Esophagus muscularis mucosa (tissue), 4 donors: Measurements from ENCODE around the gene TRIM14. TPM values are rescaled to one million over a fixed set of nuclear protein-coding genes. Genes with fewer than 3 reads are reported as not detected.

Experiments used
- DNase-seq: peaks from one replicate; pipeline ENCODE4 v3.0.0-alpha.2; 2017; ENCODE audit errors: extremely low spot score
- H3K27ac ChIP-seq, 4 donors: fragments of 200-600 bp; sonication (generic); replicated peaks in 1 of 4; 1 replicate in 3 of 4; 2 replicates in 1 of 4; pipeline ENCODE4 v1.5.1; 2016 to 2019; ENCODE audit warnings: mild to moderate bottlenecking in 1 of 4
- H3K27me3 ChIP-seq, 4 donors: fragments of 200-600 bp; sonication (generic); one replicate each; pipeline versions ENCODE4 v1.5.1 to v1.6.0; 2016 to 2019
- H3K36me3 ChIP-seq, 4 donors: fragments of 200-600 bp; sonication (generic); one replicate each; pipeline ENCODE4 v1.5.1; 2016 to 2019
- H3K4me1 ChIP-seq, 4 donors: fragments of 200-600 bp; sonication (generic); one replicate each; pipeline ENCODE4 v1.5.1; 2016 to 2019
- H3K4me3 ChIP-seq, 4 donors: fragments of 200-600 bp; sonication (generic); 1 replicate in 2 of 4; 2 replicates in 2 of 4; pipeline ENCODE4 v1.5.1; 2016 to 2019; ENCODE audit warnings: mild to moderate bottlenecking in 4 of 4, moderate library complexity in 1 of 4
- H3K9me3 ChIP-seq, 4 donors: fragments of 200-600 bp; sonication (generic); 1 replicate in 3 of 4; 2 replicates in 1 of 4; pipeline ENCODE4 v1.5.1; 2016 to 2019
- CTCF ChIP-seq, 3 experiments: fragments of 200-600 bp in 2 of 3; fragments of 450-650 bp in 1 of 3; sonication (generic) in 2 of 3; IDR thresholded peaks; one replicate each; pipeline ENCODE4 v1.5.1; 2017 to 2019; ENCODE audit warnings: antibody characterized with exemption in 3 of 3, mild to moderate bottlenecking in 2 of 3, moderate library complexity in 1 of 3
- EP300 ChIP-seq: sonication (generic); formaldehyde crosslinking; IDR thresholded peaks from one replicate; pipeline ENCODE4 v1.6.1; 2017; ENCODE audit warnings: antibody characterized with exemption
- POLR2A ChIP-seq: fragments of 450-650 bp; IDR thresholded peaks from one replicate; pipeline ENCODE4 v1.6.1; 2017; ENCODE audit warnings: antibody characterized with exemption, moderate library complexity, mild to moderate bottlenecking, low read depth
- POLR2AphosphoS5 ChIP-seq, 2 donors: sonication (generic); formaldehyde crosslinking; IDR thresholded peaks; one replicate each; pipeline ENCODE4 v1.6.1; 2017; ENCODE audit warnings: antibody characterized with exemption in 2 of 2
- WGBS: methylation state at CpG from one replicate; pipeline ENCODE4 v1.1.5; 2018; 5-methylcytosine and 5-hydroxymethylcytosine counted together
- intact Hi-C: fragments of 100-400 bp; cut with DNase I; formaldehyde crosslinking; loops from one replicate; pipeline ENCODE4 v1.15.1; 2023
- total RNA-seq, 4 donors: library from RNA; depleted of rRNA; stranded (reverse); fragments of >200 nt; gene quantifications; one replicate each; pipeline versions ENCODE4 v1.1.0 to v1.2.1, GENCODE V29; 2016

The TRIM14 gene
- total RNA-seq, 4 donors from 2014 or later, result 6.1 to 14.9 (median 11.2) TPM

GRCh38 chr9:98062161-98062560, 56.9 kb downstream of the TRIM14 start:
- intact Hi-C loops, result no loop called here

GRCh38 chr9:98057138-98057799, 61.8 kb downstream of the TRIM14 start:
- intact Hi-C loops, result loop anchor here (2.0 kb wide), 1 partner anchor 74 kb away; the partner anchor contains the start of gene ANP32B
- peak; percentile 93 for DNase-seq
- H3K9me3 ChIP-seq, result no peaks in the 10 kb centered on the region
- no peaks in the 10 kb centered on the region for H3K27me3 ChIP-seq
- H3K36me3 ChIP-seq, result peaks cover 6 to 19% (median 16%) of the 10 kb centered on the region in 4 donors
- TF ChIP-seq POLR2AphosphoS5 (IDR thresholded peaks at IDR 0.05) (no peak), POLR2A (no peak), CTCF (IDR thresholded peaks at IDR 0.05) (no peak), EP300 (no peak)
- peak overlapping the region; percentile 87 to 98 (median 94) for H3K27ac ChIP-seq
- 8% methylated on average over 14 of the region's 14 CpGs for WGBS
- H3K4me3 ChIP-seq, result peak overlapping the region; percentile 71 to 89 (median 77)
- peaks cover 14 to 39% (median 24%) of the 10 kb centered on the region in 4 donors for H3K4me1 ChIP-seq

More at GRCh38 chr9:98062161-98062560, 56.9 kb downstream of the TRIM14 start:
- 88% methylated on average over 3 of the region's 3 CpGs for WGBS
- no peak for DNase-seq
- no peak overlapping the region for H3K27ac ChIP-seq
- H3K4me1 ChIP-seq, result peaks cover 10 to 31% (median 16%) of the 10 kb centered on the region in 4 donors
- peaks cover 22 to 66% (median 50%) of the 10 kb centered on the region in 4 donors for H3K36me3 ChIP-seq
- TF ChIP-seq POLR2A (no peak), CTCF (IDR thresholded peaks at IDR 0.05) (no peak), POLR2AphosphoS5 (IDR thresholded peaks at IDR 0.05) (no peak), EP300 (no peak)
- H3K27me3 ChIP-seq, result no peaks in the 10 kb centered on the region
- no peak overlapping the region for H3K4me3 ChIP-seq
- H3K9me3 ChIP-seq, result no peaks in the 10 kb centered on the region

GRCh38 chr9:98056269-98057137, 62.5 kb downstream of the TRIM14 start, which contains the start of gene NANS:
TSS of gene NANS (plus strand) at chr9:98056732. CDS start at chr9:98056809, 77 bp downstream.
- TF ChIP-seq CTCF (IDR thresholded peaks at IDR 0.05) (no peak), POLR2A (peak; percentile 86), POLR2AphosphoS5 (IDR thresholded peaks at IDR 0.05) (peak; percentile 95 to 97), EP300 (no peak)
- Histone ChIP-seq H3K27me3 (no peaks in the 10 kb centered on the region), H3K36me3 (peaks cover 0 to 11% (median 8%) of the 10 kb centered on the region in 4 donors), H3K4me3 (peak within 1 kb of the TSS; percentile 71 to 89 (median 77)), H3K27ac (peak within 1 kb of the TSS; percentile 87 to 98 (median 94)), H3K9me3 (no peaks in the 10 kb centered on the region), H3K4me1 (peaks cover 14 to 39% (median 24%) of the 10 kb centered on the region in 4 donors)
- WGBS, result 0% methylated on average over 28 of the region's 80 CpGs
- intact Hi-C loops, result loop anchor here (2.0 kb wide), 1 partner anchor 74 kb away; the partner anchor contains the start of gene ANP32B
- DNase-seq, result peak; percentile 97

- 94% methylated on average over 6 of the region's 7 CpGs for WGBS
These were observed 64.6 kb downstream of the TRIM14 start for GRCh38 chr9:98054376-98054951.

More at GRCh38 chr9:98054376-98054951, 64.6 kb downstream of the TRIM14 start:
- intact Hi-C loops, result no loop called here
- Histone ChIP-seq H3K27ac (no peak overlapping the region), H3K27me3 (no peaks in the 10 kb centered on the region), H3K4me1 (peaks cover 14 to 31% (median 24%) of the 10 kb centered on the region in 4 donors), H3K9me3 (no peaks in the 10 kb centered on the region), H3K4me3 (no peak overlapping the region), H3K36me3 (no peaks in the 10 kb centered on the region)
- TF ChIP-seq EP300 (no peak), POLR2AphosphoS5 (IDR thresholded peaks at IDR 0.05) (no peak), CTCF (IDR thresholded peaks at IDR 0.05) (no peak), POLR2A (no peak)
- DNase-seq, result no peak
